GM21526 (cell line): ENCODE measurements around the gene NPIPA3.
"Not testable (repeated sequence)": the region's sequence is repeated elsewhere in the genome, so short reads cannot be mapped to it uniquely, and the experiment has no call there.

Experiments used
- ATAC-seq: cut with Tn5 transposase; IDR thresholded peaks from one replicate; pipeline ENCODE4 v1.9.1; 2021; ENCODE audit warnings: moderate library complexity; ENCODE audit not compliant: unreplicated experiment, low FRiP score

The NPIPA3 gene

DNA sequence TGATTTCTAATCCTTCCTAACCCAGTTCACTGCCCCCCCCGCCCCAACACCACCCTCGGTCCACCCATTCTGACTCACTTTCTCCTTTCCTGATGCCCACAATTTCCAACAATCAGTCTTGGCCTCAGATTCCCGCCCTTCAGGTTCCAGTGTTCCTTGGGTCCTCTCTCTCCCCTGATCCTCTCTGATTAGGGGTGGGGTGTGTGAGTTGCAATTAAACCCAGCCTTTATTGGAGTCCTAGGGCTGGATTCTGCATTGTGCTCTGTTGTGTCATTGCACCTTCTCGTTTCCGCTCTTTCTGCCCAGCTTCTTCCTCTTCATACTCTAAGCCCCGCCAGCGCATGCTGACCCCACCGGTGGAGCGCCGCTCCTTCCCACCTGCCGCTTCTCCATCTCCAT is 38.6 kb downstream of the NPIPA3 start:
- ATAC-seq = not testable (repeated sequence)

- ATAC-seq = peak; percentile 95
Observed at GRCh38 chr16:14742273-14743128, 39.3 kb downstream of the NPIPA3 start, which contains the start of gene NPIPA2. Gene NPIPA2, plus strand, starts transcription at chr16:14742533. Its CDS starts 5,533 bp downstream, at chr16:14748066.

GRCh38 chr16:14773654-14774053 is 70.4 kb downstream of the NPIPA3 start:
- ATAC-seq = not testable (repeated sequence)

GRCh38 chr16:14775624-14776023 is 72.4 kb downstream of the NPIPA3 start:
- ATAC-seq = not testable (repeated sequence)
